ENCODE results near the gene SLC30A4. TPM values are rescaled to one million over a fixed set of nuclear protein-coding genes. Genes with fewer than 3 reads are reported as not detected.

SLC30A4 gene
- total and polyA plus RNA-seq, 4 experiments from 2014 or later, result 2.5 to 3.8 (median 3.2) TPM

- Mint-ChIP-seq H3K4me1 (no peaks in the 10 kb centered on the region), H3K9me3 (no peaks in the 10 kb centered on the region), H3K4me3 (no peak overlapping the region), H3K36me3 (no peaks in the 10 kb centered on the region), H3K27me3 (peaks cover 5% of the 10 kb centered on the region in 2 donors), H3K27ac (no peak overlapping the region)
- POLR2A ChIA-PET (ENCODE audit: partially characterized antibody), result no interaction called here
- no peaks in the 10 kb centered on the region for H3K36me3 ChIP-seq (ENCODE audit: insufficient read depth, low read length)
- H3K4me3 ChIP-seq (ENCODE audit: low read length in 2 of 2), result no peak overlapping the region
- intact Hi-C loops (cut with micrococcal nuclease), result no loop called here
- H3K27ac ChIP-seq (ENCODE audit: low read depth, low read length), result no peak overlapping the region
- no peaks in the 10 kb centered on the region for H3K4me1 ChIP-seq (ENCODE audit: insufficient read depth, low read length)
- DNase-seq, result no peak
- H3K9me3 ChIP-seq (ENCODE audit: control insufficient read depth in 1 of 2, low read length in 2 of 2), result no peaks in the 10 kb centered on the region
- no peaks in the 10 kb centered on the region for H3K27me3 ChIP-seq (ENCODE audit: insufficient read depth, low read length)
- CTCF ChIA-PET (ENCODE audit: partially characterized antibody), result no interaction called here
Observed at GRCh38 chr15:45546789-45547188, 24.2 kb upstream of the SLC30A4 start.

DNA sequence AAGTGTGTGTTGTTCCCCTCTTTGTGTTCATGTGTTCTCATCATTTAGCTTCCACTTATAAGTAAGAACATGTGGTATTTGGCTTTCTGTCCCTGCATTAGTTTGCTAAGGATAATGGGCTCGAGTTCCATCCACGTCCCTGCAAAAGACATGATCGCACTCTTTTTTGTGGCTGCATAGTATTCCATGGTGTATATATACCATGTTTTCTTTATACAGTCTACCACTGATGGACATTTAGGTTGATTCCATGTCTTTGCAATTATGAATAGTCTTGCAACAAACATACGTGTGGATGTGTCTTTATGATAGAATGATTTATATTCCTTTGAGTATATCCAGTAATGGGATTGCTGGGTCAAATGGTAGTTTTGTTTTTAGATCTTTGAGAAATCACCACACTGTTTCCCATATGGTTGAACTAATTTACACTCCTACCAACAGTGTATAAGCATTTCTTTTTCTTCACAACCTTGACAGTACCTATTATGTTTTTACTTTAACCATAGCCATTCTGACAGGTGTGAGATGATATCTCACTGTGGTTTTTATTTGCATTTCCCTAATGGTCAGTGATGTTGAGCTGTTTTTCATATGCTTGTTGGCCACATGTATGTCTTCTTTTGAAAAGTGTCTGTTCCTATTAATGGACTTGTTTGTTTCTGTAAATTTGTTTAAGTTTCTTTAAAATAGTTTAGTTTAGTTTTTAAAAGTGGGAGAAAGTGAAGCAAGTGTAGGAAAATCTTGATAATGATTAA lies 21.9 kb upstream of the SLC30A4 start:
- no peaks in the 10 kb centered on the region for H3K36me3 Mint-ChIP-seq
- no peaks in the 10 kb centered on the region for H3K27me3 ChIP-seq (ENCODE audit: insufficient read depth, low read length)
- no peaks in the 10 kb centered on the region for H3K36me3 ChIP-seq (ENCODE audit: insufficient read depth, low read length)
- DNase-seq, result no peak
- H3K4me3 ChIP-seq (ENCODE audit: low read length in 2 of 2), result no peak overlapping the region
- intact Hi-C loops (cut with micrococcal nuclease), result no loop called here
- H3K27ac ChIP-seq (ENCODE audit: low read depth, low read length), result no peak overlapping the region
- H3K9me3 Mint-ChIP-seq, result no peaks in the 10 kb centered on the region
- no peaks in the 10 kb centered on the region for H3K4me1 ChIP-seq (ENCODE audit: insufficient read depth, low read length)
- H3K27me3 Mint-ChIP-seq, result peaks cover 6 to 7% of the 10 kb centered on the region in 2 donors
- ChIA-PET CTCF (ENCODE audit: partially characterized antibody) (no interaction called here), POLR2A (ENCODE audit: partially characterized antibody) (no interaction called here)
- H3K4me3 Mint-ChIP-seq, result no peak overlapping the region
- H3K4me1 Mint-ChIP-seq, result no peaks in the 10 kb centered on the region
- no peaks in the 10 kb centered on the region for H3K9me3 ChIP-seq (ENCODE audit: control insufficient read depth in 1 of 2, low read length in 2 of 2)
- H3K27ac Mint-ChIP-seq, result no peak overlapping the region

DNA sequence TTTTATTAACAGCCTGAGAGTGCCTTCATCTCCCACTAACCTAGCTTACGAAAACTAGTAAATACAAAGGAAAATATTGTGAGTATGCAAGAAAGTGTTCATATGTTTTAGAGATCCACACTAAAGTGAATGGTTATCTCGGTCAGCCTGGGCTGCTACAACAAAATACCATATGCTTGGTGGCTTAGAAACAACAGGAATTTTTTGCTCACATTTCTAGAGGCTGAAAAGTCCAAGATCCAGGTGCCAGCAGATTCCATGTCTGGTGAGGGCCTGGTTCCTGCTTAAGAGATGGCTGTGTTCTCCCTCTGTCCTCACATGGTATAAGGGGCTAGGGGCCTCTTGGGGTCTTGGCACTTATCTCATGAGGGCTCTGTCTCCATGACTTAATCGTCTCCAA lies 20.5 kb upstream of the SLC30A4 start:
- H3K4me3 Mint-ChIP-seq, result no peak overlapping the region
- no peak overlapping the region for H3K27ac ChIP-seq (ENCODE audit: low read depth, low read length)
- CTCF ChIA-PET (ENCODE audit: partially characterized antibody), result no interaction called here
- no peak overlapping the region for H3K27ac Mint-ChIP-seq
- no peaks in the 10 kb centered on the region for H3K36me3 Mint-ChIP-seq
- H3K27me3 Mint-ChIP-seq, result peaks cover 6 to 7% of the 10 kb centered on the region in 2 donors
- intact Hi-C loops (cut with micrococcal nuclease), result no loop called here
- no peaks in the 10 kb centered on the region for H3K4me1 ChIP-seq (ENCODE audit: insufficient read depth, low read length)
- H3K4me3 ChIP-seq (ENCODE audit: low read length in 2 of 2), result no peak overlapping the region
- H3K9me3 ChIP-seq (ENCODE audit: control insufficient read depth in 1 of 2, low read length in 2 of 2), result no peaks in the 10 kb centered on the region
- H3K9me3 Mint-ChIP-seq, result no peaks in the 10 kb centered on the region
- H3K4me1 Mint-ChIP-seq, result no peaks in the 10 kb centered on the region
- no peaks in the 10 kb centered on the region for H3K27me3 ChIP-seq (ENCODE audit: insufficient read depth, low read length)
- H3K36me3 ChIP-seq (ENCODE audit: insufficient read depth, low read length), result no peaks in the 10 kb centered on the region
- DNase-seq, result no peak
- POLR2A ChIA-PET (ENCODE audit: partially characterized antibody), result no interaction called here

DNA sequence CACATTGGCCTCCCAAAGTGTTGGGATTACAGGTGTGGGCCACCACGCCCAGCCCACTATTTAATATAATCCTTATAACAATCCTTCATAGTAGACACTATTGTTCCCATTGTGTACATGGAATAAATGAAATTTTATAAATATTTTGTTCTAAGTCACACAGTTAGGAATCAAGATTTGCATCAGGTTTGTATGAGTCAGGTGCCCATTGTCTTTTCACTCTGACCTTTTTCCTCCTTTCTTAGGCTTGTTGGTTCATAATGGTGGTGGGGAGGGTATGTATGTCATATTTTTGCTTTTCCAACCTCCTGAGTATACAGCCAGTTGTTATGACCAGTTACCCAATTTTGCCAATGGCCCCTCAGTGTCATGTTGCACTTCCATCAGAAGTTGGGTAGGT lies 18.0 kb upstream of the SLC30A4 start:
- Mint-ChIP-seq H3K4me3 (no peak overlapping the region), H3K27ac (no peak overlapping the region), H3K36me3 (no peaks in the 10 kb centered on the region), H3K4me1 (no peaks in the 10 kb centered on the region), H3K9me3 (no peaks in the 10 kb centered on the region), H3K27me3 (peaks cover 2% of the 10 kb centered on the region in 2 donors)
- Histone ChIP-seq H3K9me3 (ENCODE audit: control insufficient read depth in 1 of 2, low read length in 2 of 2) (no peaks in the 10 kb centered on the region), H3K36me3 (ENCODE audit: insufficient read depth, low read length) (no peaks in the 10 kb centered on the region), H3K4me3 (ENCODE audit: low read length in 2 of 2) (no peak overlapping the region), H3K27me3 (ENCODE audit: insufficient read depth, low read length) (no peaks in the 10 kb centered on the region), H3K27ac (ENCODE audit: low read depth, low read length) (no peak overlapping the region), H3K4me1 (ENCODE audit: insufficient read depth, low read length) (no peaks in the 10 kb centered on the region)
- DNase-seq, result no peak
- intact Hi-C loops (cut with micrococcal nuclease), result no loop called here
- ChIA-PET CTCF (ENCODE audit: partially characterized antibody) (no interaction called here), POLR2A (ENCODE audit: partially characterized antibody) (no interaction called here)

- Mint-ChIP-seq H3K36me3 (no peaks in the 10 kb centered on the region), H3K4me1 (no peaks in the 10 kb centered on the region), H3K27me3 (peaks cover 2% of the 10 kb centered on the region in 2 donors), H3K27ac (no peak overlapping the region), H3K9me3 (no peaks in the 10 kb centered on the region), H3K4me3 (no peak overlapping the region)
- H3K36me3 ChIP-seq (ENCODE audit: insufficient read depth, low read length), result no peaks in the 10 kb centered on the region
- H3K27me3 ChIP-seq (ENCODE audit: insufficient read depth, low read length), result no peaks in the 10 kb centered on the region
- POLR2A ChIA-PET (ENCODE audit: partially characterized antibody), result no interaction called here
- intact Hi-C loops (cut with micrococcal nuclease), result no loop called here
- CTCF ChIA-PET (ENCODE audit: partially characterized antibody), result interaction anchor here (1.7 kb wide), 1 partner anchor 16 kb away, joined by 3 read pairs; no protein-coding TSS in a partner anchor
- no peak for DNase-seq
- H3K4me1 ChIP-seq (ENCODE audit: insufficient read depth, low read length), result no peaks in the 10 kb centered on the region
- no peak overlapping the region for H3K27ac ChIP-seq (ENCODE audit: low read depth, low read length)
- no peaks in the 10 kb centered on the region for H3K9me3 ChIP-seq (ENCODE audit: control insufficient read depth in 1 of 2, low read length in 2 of 2)
- no peak overlapping the region for H3K4me3 ChIP-seq (ENCODE audit: low read length in 2 of 2)
Observed at GRCh38 chr15:45539680-45540079, 17.1 kb upstream of the SLC30A4 start.

- Mint-ChIP-seq H3K27ac (no peak overlapping the region), H3K9me3 (no peaks in the 10 kb centered on the region), H3K4me3 (no peak overlapping the region), H3K4me1 (no peaks in the 10 kb centered on the region), H3K27me3 (peaks cover 2 to 5% of the 10 kb centered on the region in 2 donors), H3K36me3 (no peaks in the 10 kb centered on the region)
- Histone ChIP-seq H3K27ac (ENCODE audit: low read depth, low read length) (no peak overlapping the region), H3K4me3 (ENCODE audit: low read length in 2 of 2) (no peak overlapping the region), H3K27me3 (ENCODE audit: insufficient read depth, low read length) (no peaks in the 10 kb centered on the region), H3K9me3 (ENCODE audit: control insufficient read depth in 1 of 2, low read length in 2 of 2) (no peaks in the 10 kb centered on the region), H3K36me3 (ENCODE audit: insufficient read depth, low read length) (no peaks in the 10 kb centered on the region), H3K4me1 (ENCODE audit: insufficient read depth, low read length) (no peaks in the 10 kb centered on the region)
- DNase-seq, result no peak
- ChIA-PET POLR2A (ENCODE audit: partially characterized antibody) (no interaction called here), CTCF (ENCODE audit: partially characterized antibody) (interaction anchor here (0.9 to 1.0 kb wide), 2 partner anchors 9 to 106 kb away, joined by 3 read pairs; no protein-coding TSS in a partner anchor)
- intact Hi-C loops (cut with micrococcal nuclease), result no loop called here
Observed at GRCh38 chr15:45536934-45537333, 14.4 kb upstream of the SLC30A4 start.

DNA sequence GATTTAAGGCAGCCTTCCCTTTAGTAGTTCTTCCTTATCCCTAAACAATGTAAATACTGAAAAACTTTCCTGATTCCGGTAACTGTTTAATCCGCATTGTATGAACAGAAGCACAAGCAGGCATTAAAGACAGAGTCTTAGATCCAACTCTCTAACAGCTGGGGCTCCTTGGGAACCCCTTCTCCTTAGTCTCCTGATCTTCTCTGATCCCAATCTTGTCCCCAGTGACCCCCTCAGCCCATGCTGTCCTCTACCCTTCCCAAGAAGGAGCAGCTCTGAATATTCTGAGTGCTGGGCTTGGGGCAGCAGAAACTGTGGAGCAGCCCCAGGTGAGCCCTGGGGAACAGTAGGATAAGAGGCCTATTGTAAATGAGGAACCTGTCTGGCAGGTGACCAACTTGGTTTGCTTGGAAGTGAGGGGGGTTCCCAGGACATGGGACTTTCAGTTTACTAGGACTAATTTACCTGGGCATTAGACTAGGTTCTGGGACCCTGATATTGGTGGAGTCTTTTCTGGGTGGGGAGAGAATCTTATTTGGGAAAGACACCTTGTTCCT lies 13.0 kb upstream of the SLC30A4 start:
- Histone ChIP-seq H3K36me3 (ENCODE audit: insufficient read depth, low read length) (no peaks in the 10 kb centered on the region), H3K9me3 (ENCODE audit: control insufficient read depth in 1 of 2, low read length in 2 of 2) (no peaks in the 10 kb centered on the region), H3K27ac (ENCODE audit: low read depth, low read length) (no peak overlapping the region), H3K4me3 (ENCODE audit: low read length in 2 of 2) (no peak overlapping the region), H3K27me3 (ENCODE audit: insufficient read depth, low read length) (no peaks in the 10 kb centered on the region), H3K4me1 (ENCODE audit: insufficient read depth, low read length) (no peaks in the 10 kb centered on the region)
- Mint-ChIP-seq H3K36me3 (no peaks in the 10 kb centered on the region), H3K4me1 (no peaks in the 10 kb centered on the region), H3K9me3 (no peaks in the 10 kb centered on the region), H3K27ac (no peak overlapping the region), H3K4me3 (no peak overlapping the region), H3K27me3 (peaks cover 0 to 3% of the 10 kb centered on the region in 2 donors)
- intact Hi-C loops (cut with micrococcal nuclease), result no loop called here
- CTCF ChIA-PET (ENCODE audit: partially characterized antibody), result no interaction called here
- POLR2A ChIA-PET (ENCODE audit: partially characterized antibody), result no interaction called here
- no peak for DNase-seq

All from CD4-positive, alpha-beta memory T cell (primary cell).